GM18907 (cell line): Measurements from ENCODE around the gene MNDA.
"Not testable (repeated sequence)": the region's sequence is repeated elsewhere in the genome, so short reads cannot be mapped to it uniquely, and the experiment has no call there.

Experiments used
- ATAC-seq: cut with Tn5 transposase; IDR thresholded peaks from one replicate; pipeline ENCODE4 v1.9.1; 2021; ENCODE audit warnings: mild to moderate bottlenecking, moderate library complexity; ENCODE audit not compliant: unreplicated experiment

MNDA gene

GRCh38 chr1:158836038-158836437 lies 4.9 kb downstream of the MNDA start:
- ATAC-seq: no peak

- ATAC-seq: no peak
These were observed 7.5 kb downstream of the MNDA start for GRCh38 chr1:158838660-158839059.

GRCh38 chr1:158839566-158839965 lies 8.4 kb downstream of the MNDA start:
- ATAC-seq: no peak

GRCh38 chr1:158840236-158840635 lies 9.1 kb downstream of the MNDA start:
- no peak for ATAC-seq

DNA sequence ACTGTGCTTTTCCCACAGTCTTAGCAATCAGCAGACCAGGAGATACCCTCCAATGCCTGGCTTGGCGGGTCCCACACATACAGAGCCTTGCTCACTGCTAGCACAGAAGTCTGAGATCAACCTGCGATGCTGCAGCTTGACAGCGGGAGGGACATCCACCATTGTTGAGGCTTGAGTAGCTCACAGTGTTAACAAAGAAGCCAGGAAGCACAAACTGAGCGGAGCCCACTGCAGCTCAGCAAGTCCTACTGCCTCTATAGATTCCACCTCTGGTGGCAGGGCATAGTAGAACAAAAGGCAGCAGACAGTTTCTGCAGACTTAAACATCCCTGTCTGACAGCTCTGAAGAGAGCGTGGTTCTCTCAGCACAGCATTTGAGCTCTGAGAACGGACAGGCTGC lies 33.4 kb downstream of the MNDA start:
- ATAC-seq: no peak

DNA sequence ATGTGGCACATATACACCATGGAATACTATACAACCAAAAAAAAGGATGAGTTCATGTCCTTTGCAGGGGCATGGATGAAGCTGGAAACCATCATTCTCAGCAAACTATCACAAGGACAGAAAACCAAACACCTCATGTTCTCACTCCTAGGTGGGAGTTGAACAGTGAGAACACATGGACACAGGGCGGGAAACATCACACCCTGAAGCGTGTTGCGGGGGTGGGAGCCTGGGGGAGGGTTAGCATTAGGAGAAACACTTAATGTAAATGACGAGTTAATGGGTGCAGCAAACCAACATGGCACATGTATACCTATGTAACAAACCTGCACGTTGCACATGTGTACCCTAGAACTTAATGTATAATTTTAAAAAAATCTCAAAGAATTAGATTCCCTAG lies 39.3 kb downstream of the MNDA start:
- not testable (repeated sequence) for ATAC-seq

GRCh38 chr1:158873141-158873540 lies 42.0 kb downstream of the MNDA start:
- no peak for ATAC-seq

- ATAC-seq: no peak
These were observed 62.5 kb downstream of the MNDA start for GRCh38 chr1:158893654-158894053.

DNA sequence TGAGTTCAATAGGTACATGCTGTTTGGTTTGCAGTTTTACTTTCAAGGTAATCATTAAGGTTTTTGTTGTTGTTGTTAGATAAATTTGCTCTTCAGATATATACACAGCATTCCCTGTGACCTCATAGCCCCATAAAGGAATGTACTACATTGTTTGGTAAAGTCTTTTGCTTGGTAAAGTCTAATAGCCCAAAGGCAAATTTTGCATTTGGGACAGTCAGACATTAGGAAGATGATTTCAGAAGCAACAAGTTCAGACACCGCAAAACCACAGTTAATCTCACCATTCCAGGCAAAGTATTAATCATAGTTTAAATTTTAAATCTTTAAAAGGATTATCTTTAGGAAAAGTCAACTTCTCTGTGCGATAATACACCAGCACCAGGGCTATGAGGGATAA lies 67.6 kb downstream of the MNDA start:
- ATAC-seq: no peak
